Measurements from ENCODE around the gene BMX.

Gene BMX

GRCh38 chrX:15576019-15576418, 75.4 kb downstream of the BMX start:
- no peak for DNase-seq

GRCh38 chrX:15579778-15580747, 79.5 kb downstream of the BMX start:
- DNase-seq, result no peak

- DNase-seq, result no peak
Measured at GRCh38 chrX:15594371-15594770, 93.8 kb downstream of the BMX start.

- no peak for DNase-seq
Measured at GRCh38 chrX:15598026-15598425, 97.4 kb downstream of the BMX start.

GRCh38 chrX:15599461-15599860, 98.9 kb downstream of the BMX start:
- no peak for DNase-seq

GRCh38 chrX:15600049-15600448, 99.4 kb downstream of the BMX start:
- DNase-seq, result no peak

- no peak for DNase-seq
Measured at GRCh38 chrX:15600745-15601144, 100.1 kb downstream of the BMX start, which contains the start of gene ACE2. Gene ACE2 (minus strand): TSS chrX:15600960. CDS start chrX:15600911, 49 bp downstream.

- no peak for DNase-seq
Measured at GRCh38 chrX:15601932-15602331, 101.3 kb downstream of the BMX start.

- no peak for DNase-seq
Measured at GRCh38 chrX:15602761-15603160, 102.2 kb downstream of the BMX start.

GRCh38 chrX:15605226-15605625, 104.6 kb downstream of the BMX start:
- DNase-seq, result no peak
